Iris pigment epithelial cell (primary cell): ENCODE results near the gene NDUFAF3.

ENCODE experiments used
- DNase-seq: peaks from one replicate; pipeline ENCODE4 v3.0.0-alpha.2; 2011; ENCODE audit warnings: low read depth

NDUFAF3 gene

GRCh38 chr3:49021813-49022687 is at the start of gene NDUFAF3:
Gene NDUFAF3 (plus strand): TSS chr3:49022121. CDS start chr3:49022145, 24 bp downstream.
- peak; percentile 94 for DNase-seq

DNA sequence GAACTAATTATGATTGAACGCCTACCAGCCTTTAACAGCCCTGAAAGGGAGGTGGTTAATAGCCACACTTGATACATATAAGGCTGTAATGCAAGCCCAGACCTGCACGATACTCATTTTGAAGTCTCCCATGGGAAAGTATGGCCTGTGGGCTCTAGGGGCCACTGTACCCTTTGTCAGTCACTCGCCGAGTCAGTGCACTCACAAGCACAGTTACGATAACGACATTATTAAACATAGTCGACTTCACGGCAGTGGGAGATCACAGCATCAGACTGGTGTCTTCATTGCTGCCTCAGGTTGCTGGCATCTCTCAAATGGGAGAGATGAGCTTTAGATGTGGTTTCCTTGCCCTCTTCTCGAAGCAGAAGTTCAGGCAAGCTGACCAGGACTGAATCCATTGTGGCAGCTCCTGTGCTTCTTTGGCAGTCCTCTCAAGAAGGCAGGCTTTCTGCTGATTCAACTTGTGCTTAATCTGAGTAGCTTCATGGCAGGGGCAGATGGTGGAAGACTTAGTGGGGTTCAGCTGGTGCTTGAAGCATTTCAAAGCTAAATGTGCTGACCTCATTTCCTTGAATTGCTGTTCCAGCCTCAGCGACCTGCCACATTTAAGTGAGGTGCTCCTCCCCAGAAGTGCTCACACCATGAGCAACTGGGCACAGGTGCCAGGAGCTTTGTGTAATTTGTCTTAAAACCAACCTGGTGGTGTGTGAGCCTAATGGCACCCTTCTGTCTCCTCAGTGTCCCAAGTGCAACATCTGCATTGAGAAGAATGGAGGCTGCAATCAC is 47.7 kb upstream of the NDUFAF3 start:
- no peak for DNase-seq

DNA sequence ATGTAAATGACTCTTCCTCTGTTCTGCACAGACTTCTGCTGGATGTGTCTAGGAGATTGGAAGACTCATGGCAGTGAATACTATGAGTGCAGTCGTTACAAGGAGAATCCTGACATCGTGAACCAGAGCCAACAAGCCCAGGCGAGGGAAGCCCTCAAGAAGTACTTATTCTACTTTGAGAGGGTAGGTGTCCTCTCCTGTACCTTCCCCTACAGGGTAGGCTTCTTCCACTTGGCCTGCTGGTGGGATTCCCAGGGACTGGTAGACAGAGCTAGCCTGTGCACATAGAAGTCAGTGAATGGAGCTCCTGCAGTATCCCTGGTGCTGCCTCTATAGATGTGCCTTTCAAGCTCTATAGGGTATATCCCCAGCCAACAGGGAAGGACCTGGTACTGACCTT is 42.5 kb upstream of the NDUFAF3 start:
- no peak for DNase-seq

DNA sequence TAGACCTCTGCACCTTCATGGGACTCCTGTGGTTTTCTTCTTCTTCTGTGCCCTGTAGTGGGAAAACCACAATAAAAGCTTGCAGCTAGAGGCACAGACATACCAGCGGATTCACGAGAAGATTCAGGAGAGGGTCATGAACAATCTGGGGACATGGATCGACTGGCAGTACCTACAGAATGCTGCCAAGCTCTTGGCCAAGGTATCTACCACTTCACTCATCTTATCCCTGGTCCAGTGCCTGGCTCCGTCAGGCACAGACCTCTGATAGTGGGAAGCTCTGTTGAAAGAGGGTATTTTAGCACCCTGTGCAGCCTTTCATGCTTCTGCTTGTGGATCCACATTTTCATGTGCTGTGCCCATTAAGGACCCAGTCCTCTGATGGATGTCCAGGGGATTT is 41.6 kb upstream of the NDUFAF3 start:
- no peak for DNase-seq

- no peak for DNase-seq
Measured at GRCh38 chr3:48982016-48982415, 39.9 kb upstream of the NDUFAF3 start.

GRCh38 chr3:48982686-48983085 is 39.2 kb upstream of the NDUFAF3 start:
- no peak for DNase-seq

DNA sequence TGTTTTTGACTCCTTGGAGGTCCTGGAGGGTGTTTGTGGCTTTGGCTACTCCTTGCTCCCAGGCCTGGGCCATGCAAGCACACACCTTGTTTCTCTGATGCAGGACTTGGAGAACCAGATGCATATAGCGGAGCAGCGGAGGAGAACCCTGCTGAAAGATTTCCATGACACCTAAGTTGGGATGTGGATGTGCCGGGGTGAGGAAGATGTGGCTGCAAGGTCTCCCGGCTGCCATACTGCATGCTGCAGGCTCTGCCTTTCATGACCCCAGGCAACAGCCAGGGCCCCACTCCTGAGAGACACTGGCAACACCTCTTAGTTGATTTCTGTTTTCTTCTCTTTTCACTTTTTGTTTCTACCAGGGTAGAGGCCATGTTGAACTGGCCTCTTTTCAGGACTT is 38.8 kb upstream of the NDUFAF3 start:
- DNase-seq = no peak

GRCh38 chr3:48984663-48985062 is 37.3 kb upstream of the NDUFAF3 start:
- no peak for DNase-seq

- DNase-seq = no peak
Measured at GRCh38 chr3:48985831-48986376, 36.0 kb upstream of the NDUFAF3 start.

DNA sequence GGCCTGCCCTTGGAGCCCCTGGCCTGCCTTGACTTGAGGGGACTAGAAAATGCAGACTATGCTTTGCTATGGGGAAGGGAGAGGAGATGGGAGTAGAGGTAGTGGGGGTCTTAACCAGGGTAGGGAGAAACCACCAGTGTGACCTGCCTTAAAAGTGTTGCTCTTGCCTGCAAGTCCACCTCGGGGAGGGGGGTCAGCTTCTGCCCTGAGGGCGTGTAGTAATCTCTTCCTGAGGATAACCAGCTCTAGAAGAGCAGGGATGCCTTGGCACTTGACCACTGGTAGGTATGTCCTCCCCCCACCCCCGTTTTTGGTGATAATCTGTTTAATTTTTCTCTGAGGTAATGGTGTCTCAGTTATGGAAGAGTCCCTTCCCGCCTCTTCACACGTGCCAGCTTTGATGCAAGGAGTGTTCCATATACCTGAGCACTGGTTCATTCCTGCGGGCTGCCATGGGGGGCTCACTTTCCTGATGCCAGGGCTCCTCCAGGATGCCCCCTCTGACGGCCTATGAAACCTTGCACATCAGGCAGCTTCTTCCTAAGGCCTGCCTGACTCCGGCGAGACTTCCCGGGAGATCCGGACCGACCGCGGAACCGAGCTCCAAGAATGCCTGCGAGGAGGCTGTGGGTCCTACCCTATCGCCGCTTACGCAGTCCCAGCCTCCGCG is 32.7 kb upstream of the NDUFAF3 start:
- no peak for DNase-seq

DNA sequence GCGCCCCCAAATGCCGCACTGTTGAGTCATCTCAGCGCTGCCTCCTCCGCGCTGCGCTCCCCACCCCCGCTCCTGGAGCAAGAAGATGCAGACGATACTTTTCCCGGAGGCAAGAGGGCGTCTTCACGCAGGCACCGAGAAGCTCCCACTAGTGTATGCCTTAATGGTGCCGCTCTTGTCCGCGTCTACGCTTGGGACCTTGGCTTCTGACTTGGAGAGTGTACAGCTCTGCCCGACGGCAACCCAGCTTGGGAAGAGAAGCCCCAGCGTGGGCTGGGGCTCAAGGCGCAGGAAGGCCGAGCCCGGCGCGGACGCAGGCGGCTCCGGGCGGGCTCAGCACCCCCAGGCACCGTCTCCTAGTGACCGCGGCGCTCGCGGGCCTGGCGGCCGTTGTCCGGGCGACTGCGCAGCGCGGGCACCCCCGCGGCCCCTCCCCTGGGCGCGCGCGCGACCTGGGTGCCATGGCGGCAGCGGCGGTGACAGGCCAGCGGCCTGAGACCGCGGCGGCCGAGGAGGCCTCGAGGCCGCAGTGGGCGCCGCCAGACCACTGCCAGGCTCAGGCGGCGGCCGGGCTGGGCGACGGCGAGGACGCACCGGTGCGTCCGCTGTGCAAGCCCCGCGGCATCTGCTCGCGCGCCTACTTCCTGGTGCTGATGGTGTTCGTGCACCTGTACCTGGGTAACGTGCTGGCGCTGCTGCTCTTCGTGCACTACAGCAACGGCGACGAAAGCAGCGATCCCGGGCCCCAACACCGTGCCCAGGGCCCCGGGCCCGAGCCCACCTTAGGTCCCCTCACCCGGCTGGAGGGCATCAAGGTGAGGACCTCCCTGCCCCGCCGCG is 31.9 kb upstream of the NDUFAF3 start, which contains the start of gene P4HTM:
Gene P4HTM, plus strand, starts transcription at position 446 of the 840 bp plus-strand sequence. Its CDS starts 16 bp downstream, at position 462.
- peak; percentile 96 for DNase-seq

- DNase-seq = no peak
Measured at GRCh38 chr3:48990636-48991469, 31.1 kb upstream of the NDUFAF3 start.

- no peak for DNase-seq
Measured at GRCh38 chr3:48991851-48992545, 29.9 kb upstream of the NDUFAF3 start.

GRCh38 chr3:48993834-48994233 is 28.1 kb upstream of the NDUFAF3 start:
- DNase-seq = no peak

- no peak for DNase-seq
Measured at GRCh38 chr3:48996640-48997039, 25.3 kb upstream of the NDUFAF3 start.

- no peak for DNase-seq
Measured at GRCh38 chr3:48997102-48997635, 24.8 kb upstream of the NDUFAF3 start.

GRCh38 chr3:48997714-48998637 is 23.9 kb upstream of the NDUFAF3 start:
- DNase-seq = no peak
